ENCODE data around the gene ZNF516. TPM values are rescaled to one million over a fixed set of nuclear protein-coding genes. Genes with fewer than 3 reads are reported as not detected.

ZNF516 gene
- total and polyA plus RNA-seq, 4 donors: 2.5 to 12.2 (median 7.6) TPM

- peaks cover 0 to 38% (median 22%) of the 10 kb centered on the region in 4 donors for H3K4me1 ChIP-seq (ENCODE audit: control insufficient read depth in 4 of 4, insufficient read depth in 4 of 4, low read length in 3 of 4)
- no peaks in the 10 kb centered on the region for H3K27me3 ChIP-seq (ENCODE audit: control insufficient read depth in 4 of 4, insufficient read depth in 4 of 4, low read length in 3 of 4)
- no peaks in the 10 kb centered on the region for H3K9me3 ChIP-seq (ENCODE audit: control insufficient read depth in 4 of 4, low read length in 3 of 4)
- no peaks in the 10 kb centered on the region for H3K36me3 ChIP-seq (ENCODE audit: control insufficient read depth in 4 of 4, insufficient read depth in 3 of 4, low read depth in 1 of 4, low read length in 3 of 4)
- no peak for DNase-seq (ENCODE audit: low spot score)
- H3K9ac ChIP-seq (ENCODE audit: low read depth in 1 of 2, low read length in 2 of 2): no peak overlapping the region
- 72% methylated on average over 5 of the region's 5 CpGs for WGBS
- no peak for TF ChIP-seq HNF4G (IDR thresholded peaks at IDR 0.05)
- no peak for TF ChIP-seq RXRA (IDR thresholded peaks at IDR 0.05)
- no peak for TF ChIP-seq HNF4A (conservative IDR thresholded peaks at IDR 0.05)
- TF ChIP-seq, protein P1, sequence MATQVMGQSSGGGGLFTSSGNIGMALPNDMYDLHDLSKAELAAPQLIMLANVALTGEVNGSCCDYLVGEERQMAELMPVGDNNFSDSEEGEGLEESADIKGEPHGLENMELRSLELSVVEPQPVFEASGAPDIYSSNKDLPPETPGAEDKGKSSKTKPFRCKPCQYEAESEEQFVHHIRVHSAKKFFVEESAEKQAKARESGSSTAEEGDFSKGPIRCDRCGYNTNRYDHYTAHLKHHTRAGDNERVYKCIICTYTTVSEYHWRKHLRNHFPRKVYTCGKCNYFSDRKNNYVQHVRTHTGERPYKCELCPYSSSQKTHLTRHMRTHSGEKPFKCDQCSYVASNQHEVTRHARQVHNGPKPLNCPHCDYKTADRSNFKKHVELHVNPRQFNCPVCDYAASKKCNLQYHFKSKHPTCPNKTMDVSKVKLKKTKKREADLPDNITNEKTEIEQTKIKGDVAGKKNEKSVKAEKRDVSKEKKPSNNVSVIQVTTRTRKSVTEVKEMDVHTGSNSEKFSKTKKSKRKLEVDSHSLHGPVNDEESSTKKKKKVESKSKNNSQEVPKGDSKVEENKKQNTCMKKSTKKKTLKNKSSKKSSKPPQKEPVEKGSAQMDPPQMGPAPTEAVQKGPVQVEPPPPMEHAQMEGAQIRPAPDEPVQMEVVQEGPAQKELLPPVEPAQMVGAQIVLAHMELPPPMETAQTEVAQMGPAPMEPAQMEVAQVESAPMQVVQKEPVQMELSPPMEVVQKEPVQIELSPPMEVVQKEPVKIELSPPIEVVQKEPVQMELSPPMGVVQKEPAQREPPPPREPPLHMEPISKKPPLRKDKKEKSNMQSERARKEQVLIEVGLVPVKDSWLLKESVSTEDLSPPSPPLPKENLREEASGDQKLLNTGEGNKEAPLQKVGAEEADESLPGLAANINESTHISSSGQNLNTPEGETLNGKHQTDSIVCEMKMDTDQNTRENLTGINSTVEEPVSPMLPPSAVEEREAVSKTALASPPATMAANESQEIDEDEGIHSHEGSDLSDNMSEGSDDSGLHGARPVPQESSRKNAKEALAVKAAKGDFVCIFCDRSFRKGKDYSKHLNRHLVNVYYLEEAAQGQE (IDR thresholded peaks at IDR 0.05): no peak
- TF ChIP-seq FOXA2 (IDR thresholded peaks at IDR 0.05): no peak
- TF ChIP-seq GABPA (IDR thresholded peaks at IDR 0.05 in 1 of 2, conservative IDR thresholded peaks at IDR 0.05 in 1 of 2): no peak
- TF ChIP-seq YY1 (IDR thresholded peaks at IDR 0.05): no peak
- TF ChIP-seq FOXA1 (IDR thresholded peaks at IDR 0.05): no peak
- no peak for TF ChIP-seq ZBTB33 (IDR thresholded peaks at IDR 0.05)
- H3K4me3 ChIP-seq (ENCODE audit: low read depth in 1 of 3, low read length in 3 of 3): no peak overlapping the region
- no peak overlapping the region for H3K27ac ChIP-seq (ENCODE audit: low read depth in 1 of 2, low read length in 2 of 2)
These were observed 5.0 kb downstream of the ZNF516 start for GRCh38 chr18:76490033-76490432.

- peaks cover 0 to 38% (median 22%) of the 10 kb centered on the region in 4 donors for H3K4me1 ChIP-seq (ENCODE audit: control insufficient read depth in 4 of 4, insufficient read depth in 4 of 4, low read length in 3 of 4)
- 73% methylated on average over 4 of the region's 4 CpGs for WGBS
- H3K27ac ChIP-seq (ENCODE audit: low read depth in 1 of 2, low read length in 2 of 2): no peak overlapping the region
These were observed 6.0 kb downstream of the ZNF516 start for GRCh38 chr18:76489081-76489480.

More at GRCh38 chr18:76489081-76489480, 6.0 kb downstream of the ZNF516 start:
- TF ChIP-seq NR2F2 (IDR thresholded peaks at IDR 0.05) (no peak), SP1 (IDR thresholded peaks at IDR 0.05) (no peak), HNF4A (conservative IDR thresholded peaks at IDR 0.05) (no peak), FOXA1 (IDR thresholded peaks at IDR 0.05) (no peak), ZBTB33 (IDR thresholded peaks at IDR 0.05) (no peak), YY1 (IDR thresholded peaks at IDR 0.05) (no peak), ATF3 (IDR thresholded peaks at IDR 0.05) (no peak), FOXA2 (IDR thresholded peaks at IDR 0.05) (no peak), GABPA (IDR thresholded peaks at IDR 0.05 in 1 of 2, conservative IDR thresholded peaks at IDR 0.05 in 1 of 2) (no peak), RXRA (IDR thresholded peaks at IDR 0.05) (no peak), HNF4G (IDR thresholded peaks at IDR 0.05) (no peak), TAF1 (conservative IDR thresholded peaks at IDR 0.05) (no peak), JUND (IDR thresholded peaks at IDR 0.05) (no peak), EGR1 (IDR thresholded peaks at IDR 0.05; ENCODE audit: low read depth in 2 of 2) (no peak), RAD21 (IDR thresholded peaks at IDR 0.05) (no peak)
- TF ChIP-seq, protein P2, sequence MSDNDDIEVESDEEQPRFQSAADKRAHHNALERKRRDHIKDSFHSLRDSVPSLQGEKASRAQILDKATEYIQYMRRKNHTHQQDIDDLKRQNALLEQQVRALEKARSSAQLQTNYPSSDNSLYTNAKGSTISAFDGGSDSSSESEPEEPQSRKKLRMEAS (IDR thresholded peaks at IDR 0.05): no peak
- TF ChIP-seq, protein P3, sequence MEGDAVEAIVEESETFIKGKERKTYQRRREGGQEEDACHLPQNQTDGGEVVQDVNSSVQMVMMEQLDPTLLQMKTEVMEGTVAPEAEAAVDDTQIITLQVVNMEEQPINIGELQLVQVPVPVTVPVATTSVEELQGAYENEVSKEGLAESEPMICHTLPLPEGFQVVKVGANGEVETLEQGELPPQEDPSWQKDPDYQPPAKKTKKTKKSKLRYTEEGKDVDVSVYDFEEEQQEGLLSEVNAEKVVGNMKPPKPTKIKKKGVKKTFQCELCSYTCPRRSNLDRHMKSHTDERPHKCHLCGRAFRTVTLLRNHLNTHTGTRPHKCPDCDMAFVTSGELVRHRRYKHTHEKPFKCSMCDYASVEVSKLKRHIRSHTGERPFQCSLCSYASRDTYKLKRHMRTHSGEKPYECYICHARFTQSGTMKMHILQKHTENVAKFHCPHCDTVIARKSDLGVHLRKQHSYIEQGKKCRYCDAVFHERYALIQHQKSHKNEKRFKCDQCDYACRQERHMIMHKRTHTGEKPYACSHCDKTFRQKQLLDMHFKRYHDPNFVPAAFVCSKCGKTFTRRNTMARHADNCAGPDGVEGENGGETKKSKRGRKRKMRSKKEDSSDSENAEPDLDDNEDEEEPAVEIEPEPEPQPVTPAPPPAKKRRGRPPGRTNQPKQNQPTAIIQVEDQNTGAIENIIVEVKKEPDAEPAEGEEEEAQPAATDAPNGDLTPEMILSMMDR (IDR thresholded peaks at IDR 0.05; ENCODE audit: low read depth, low read length, missing input control): no peak
- TF ChIP-seq, protein P1 (IDR thresholded peaks at IDR 0.05): no peak
- no peaks in the 10 kb centered on the region for H3K9me3 ChIP-seq (ENCODE audit: control insufficient read depth in 4 of 4, low read length in 3 of 4)
- H3K36me3 ChIP-seq (ENCODE audit: control insufficient read depth in 4 of 4, insufficient read depth in 3 of 4, low read depth in 1 of 4, low read length in 3 of 4): no peaks in the 10 kb centered on the region
- H3K9ac ChIP-seq (ENCODE audit: low read depth in 1 of 2, low read length in 2 of 2): no peak overlapping the region
- H3K4me3 ChIP-seq (ENCODE audit: low read depth in 1 of 3, low read length in 3 of 3): no peak overlapping the region
- DNase-seq (ENCODE audit: low spot score): no peak
- H3K27me3 ChIP-seq (ENCODE audit: control insufficient read depth in 4 of 4, insufficient read depth in 4 of 4, low read length in 3 of 4): no peaks in the 10 kb centered on the region

Measured in liver (tissue), 9 donors.